GM23338 (cell line): Measurements from ENCODE around the gene MXRA5. TPM values are rescaled to one million over a fixed set of nuclear protein-coding genes. Genes with fewer than 3 reads are reported as not detected.

Source experiments
- ATAC-seq: fragments of 200-7000 bp; cut with Tn5 transposase; 3 replicates; pipeline ENCODE4 v1.9.1; 2020
- DNase-seq: peaks from one replicate; pipeline ENCODE4 v3.0.0-alpha.2; 2015; ENCODE audit warnings: low spot score
- H2AFZ ChIP-seq: fragments of 200-600 bp; sonication (generic); 2 replicates; pipeline ENCODE4 v1.8.0; 2016; ENCODE audit warnings: antibody characterized with exemption, mild to moderate bottlenecking, moderate library complexity
- H3F3A ChIP-seq: fragments of 200-600 bp; sonication (generic); replicated peaks from 2 replicates; pipeline ENCODE4 v1.8.0; 2017; ENCODE audit warnings: antibody characterized with exemption, mixed run types, low read depth
- H3K27ac ChIP-seq: fragments of 200-600 bp; sonication (generic); 2 replicates; pipeline ENCODE4 v1.6.1; 2016; ENCODE audit warnings: low read depth
- H3K27me3 ChIP-seq: fragments of 200-600 bp; sonication (generic); 2 replicates; pipeline ENCODE4 v1.8.0; 2016; ENCODE audit warnings: mild to moderate bottlenecking, mixed run types, moderate library complexity; ENCODE audit not compliant: insufficient read depth
- H3K36me3 ChIP-seq: fragments of 200-600 bp; sonication (generic); 2 replicates; pipeline ENCODE4 v1.8.0; 2016; ENCODE audit warnings: mild to moderate bottlenecking; ENCODE audit not compliant: insufficient read depth
- H3K4me1 ChIP-seq: fragments of 200-600 bp; sonication (generic); 2 replicates; pipeline ENCODE4 v1.8.0; 2016; ENCODE audit warnings: mild to moderate bottlenecking, moderate library complexity; ENCODE audit not compliant: insufficient read depth
- H3K4me2 ChIP-seq: fragments of 200-600 bp; sonication (generic); 2 replicates; pipeline ENCODE4 v1.7.1; 2017; ENCODE audit warnings: mixed run types
- H3K4me3 ChIP-seq: fragments of 200-600 bp; sonication (generic); 2 replicates; pipeline ENCODE4 v1.6.1; 2016; ENCODE audit warnings: mixed run types
- H3K79me2 ChIP-seq: fragments of 200-600 bp; sonication (generic); replicated peaks from 2 replicates; pipeline ENCODE4 v1.8.0; 2017; ENCODE audit warnings: mild to moderate bottlenecking; ENCODE audit not compliant: insufficient read depth
- H3K9me2 ChIP-seq: fragments of 200-600 bp; sonication (generic); 2 replicates; pipeline ENCODE4 v1.8.0; 2017; ENCODE audit not compliant: insufficient read depth
- H4K20me1 ChIP-seq: fragments of 200-600 bp; sonication (generic); replicated peaks from 2 replicates; pipeline ENCODE4 v1.8.0; 2017; ENCODE audit warnings: mild to moderate bottlenecking; ENCODE audit not compliant: insufficient read depth
- H3K27ac Mint-ChIP-seq: 2 replicates; pipeline ENCODE4 v1.8.0; 2020; ENCODE audit warnings: inconsistent platforms, mild to moderate bottlenecking, moderate library complexity, mixed read lengths
- H3K27me3 Mint-ChIP-seq: 3 replicates; pipeline ENCODE4 v1.8.0; 2022; ENCODE audit warnings: low read depth, mild to moderate bottlenecking, moderate library complexity, mixed read lengths, inconsistent platforms; ENCODE audit not compliant: insufficient read depth, poor library complexity
- H3K36me3 Mint-ChIP-seq: 3 replicates; pipeline ENCODE4 v1.8.0; 2021; ENCODE audit warnings: low read depth, mild to moderate bottlenecking, inconsistent platforms, moderate library complexity, mixed read lengths
- H3K4me1 Mint-ChIP-seq: 3 replicates; pipeline ENCODE4 v1.8.0; 2020; ENCODE audit warnings: mild to moderate bottlenecking, inconsistent platforms, mixed read lengths
- H3K4me3 Mint-ChIP-seq: 3 replicates; pipeline ENCODE4 v1.8.0; 2021; ENCODE audit warnings: moderate library complexity, mild to moderate bottlenecking, inconsistent platforms, mixed read lengths
- H3K9me3 Mint-ChIP-seq: 3 replicates; pipeline ENCODE4 v1.8.0; 2020; ENCODE audit warnings: moderate library complexity, mild to moderate bottlenecking, inconsistent platforms, mixed read lengths
- EZH2phosphoT487 ChIP-seq: fragments of 200-600 bp; sonication (generic); IDR thresholded peaks from one replicate; pipeline ENCODE4 v1.8.1; 2018; ENCODE audit warnings: antibody characterized with exemption; ENCODE audit not compliant: unreplicated experiment
- NANOG ChIP-seq: IDR thresholded peaks from 2 replicates; pipeline ENCODE4 v1.6.1; 2016; ENCODE audit warnings: antibody characterized with exemption, borderline replicate concordance
- ZNF331 ChIP-seq: fragments of 250-450 bp; sonication (Bioruptor Pico); IDR thresholded peaks from 2 replicates; pipeline ENCODE4 v1.5.0; 2020; ENCODE audit warnings: low read depth, mild to moderate bottlenecking, moderate library complexity
- polyA plus RNA-seq: library from polyadenylated mRNA; unstranded; fragments of >200 nt; fragmentation: Nextera tagmentation; extraction: Ambion mirVana; gene quantifications from 2 replicates; pipeline ENCODE4 v1.2.1, GENCODE V29; 2016
- total RNA-seq: library from RNA; depleted of rRNA; stranded (reverse); fragments of >200 nt; shearing (Covaris generic); gene quantifications from 2 replicates; pipeline ENCODE4 v1.2.3, GENCODE V29; 2014
- TF ChIP-seq, protein P1 (sequence below): fragments of 250-450 bp; sonication (Bioruptor Pico); IDR thresholded peaks from 2 replicates; pipeline ENCODE4 v1.5.0; 2020; ENCODE audit warnings: mild to moderate bottlenecking, moderate library complexity

The MXRA5 gene
- total and polyA plus RNA-seq, 2 experiments from 2014 or later = 0.45 to 2.6 TPM

DNA sequence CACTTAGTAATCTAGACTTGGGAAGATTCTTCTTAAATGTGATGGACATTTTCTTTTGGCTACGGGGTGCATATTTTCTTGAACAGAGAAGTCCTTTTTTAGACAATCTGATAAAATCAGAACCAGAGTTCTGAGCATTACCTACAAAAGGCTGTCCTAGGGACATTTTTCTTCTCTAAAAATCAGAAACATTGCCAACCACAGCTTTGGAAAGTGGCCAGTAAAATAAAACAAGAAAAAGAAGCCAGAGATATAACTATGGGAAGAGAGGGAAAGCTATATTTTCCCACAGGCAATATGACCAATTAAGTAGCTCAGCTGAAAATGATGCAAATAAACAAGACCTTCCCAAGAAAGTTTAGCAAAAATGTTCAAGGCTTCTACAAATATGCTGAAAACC lies 55.9 kb downstream of the MXRA5 start (continued):
- TF ChIP-seq, protein P1, sequence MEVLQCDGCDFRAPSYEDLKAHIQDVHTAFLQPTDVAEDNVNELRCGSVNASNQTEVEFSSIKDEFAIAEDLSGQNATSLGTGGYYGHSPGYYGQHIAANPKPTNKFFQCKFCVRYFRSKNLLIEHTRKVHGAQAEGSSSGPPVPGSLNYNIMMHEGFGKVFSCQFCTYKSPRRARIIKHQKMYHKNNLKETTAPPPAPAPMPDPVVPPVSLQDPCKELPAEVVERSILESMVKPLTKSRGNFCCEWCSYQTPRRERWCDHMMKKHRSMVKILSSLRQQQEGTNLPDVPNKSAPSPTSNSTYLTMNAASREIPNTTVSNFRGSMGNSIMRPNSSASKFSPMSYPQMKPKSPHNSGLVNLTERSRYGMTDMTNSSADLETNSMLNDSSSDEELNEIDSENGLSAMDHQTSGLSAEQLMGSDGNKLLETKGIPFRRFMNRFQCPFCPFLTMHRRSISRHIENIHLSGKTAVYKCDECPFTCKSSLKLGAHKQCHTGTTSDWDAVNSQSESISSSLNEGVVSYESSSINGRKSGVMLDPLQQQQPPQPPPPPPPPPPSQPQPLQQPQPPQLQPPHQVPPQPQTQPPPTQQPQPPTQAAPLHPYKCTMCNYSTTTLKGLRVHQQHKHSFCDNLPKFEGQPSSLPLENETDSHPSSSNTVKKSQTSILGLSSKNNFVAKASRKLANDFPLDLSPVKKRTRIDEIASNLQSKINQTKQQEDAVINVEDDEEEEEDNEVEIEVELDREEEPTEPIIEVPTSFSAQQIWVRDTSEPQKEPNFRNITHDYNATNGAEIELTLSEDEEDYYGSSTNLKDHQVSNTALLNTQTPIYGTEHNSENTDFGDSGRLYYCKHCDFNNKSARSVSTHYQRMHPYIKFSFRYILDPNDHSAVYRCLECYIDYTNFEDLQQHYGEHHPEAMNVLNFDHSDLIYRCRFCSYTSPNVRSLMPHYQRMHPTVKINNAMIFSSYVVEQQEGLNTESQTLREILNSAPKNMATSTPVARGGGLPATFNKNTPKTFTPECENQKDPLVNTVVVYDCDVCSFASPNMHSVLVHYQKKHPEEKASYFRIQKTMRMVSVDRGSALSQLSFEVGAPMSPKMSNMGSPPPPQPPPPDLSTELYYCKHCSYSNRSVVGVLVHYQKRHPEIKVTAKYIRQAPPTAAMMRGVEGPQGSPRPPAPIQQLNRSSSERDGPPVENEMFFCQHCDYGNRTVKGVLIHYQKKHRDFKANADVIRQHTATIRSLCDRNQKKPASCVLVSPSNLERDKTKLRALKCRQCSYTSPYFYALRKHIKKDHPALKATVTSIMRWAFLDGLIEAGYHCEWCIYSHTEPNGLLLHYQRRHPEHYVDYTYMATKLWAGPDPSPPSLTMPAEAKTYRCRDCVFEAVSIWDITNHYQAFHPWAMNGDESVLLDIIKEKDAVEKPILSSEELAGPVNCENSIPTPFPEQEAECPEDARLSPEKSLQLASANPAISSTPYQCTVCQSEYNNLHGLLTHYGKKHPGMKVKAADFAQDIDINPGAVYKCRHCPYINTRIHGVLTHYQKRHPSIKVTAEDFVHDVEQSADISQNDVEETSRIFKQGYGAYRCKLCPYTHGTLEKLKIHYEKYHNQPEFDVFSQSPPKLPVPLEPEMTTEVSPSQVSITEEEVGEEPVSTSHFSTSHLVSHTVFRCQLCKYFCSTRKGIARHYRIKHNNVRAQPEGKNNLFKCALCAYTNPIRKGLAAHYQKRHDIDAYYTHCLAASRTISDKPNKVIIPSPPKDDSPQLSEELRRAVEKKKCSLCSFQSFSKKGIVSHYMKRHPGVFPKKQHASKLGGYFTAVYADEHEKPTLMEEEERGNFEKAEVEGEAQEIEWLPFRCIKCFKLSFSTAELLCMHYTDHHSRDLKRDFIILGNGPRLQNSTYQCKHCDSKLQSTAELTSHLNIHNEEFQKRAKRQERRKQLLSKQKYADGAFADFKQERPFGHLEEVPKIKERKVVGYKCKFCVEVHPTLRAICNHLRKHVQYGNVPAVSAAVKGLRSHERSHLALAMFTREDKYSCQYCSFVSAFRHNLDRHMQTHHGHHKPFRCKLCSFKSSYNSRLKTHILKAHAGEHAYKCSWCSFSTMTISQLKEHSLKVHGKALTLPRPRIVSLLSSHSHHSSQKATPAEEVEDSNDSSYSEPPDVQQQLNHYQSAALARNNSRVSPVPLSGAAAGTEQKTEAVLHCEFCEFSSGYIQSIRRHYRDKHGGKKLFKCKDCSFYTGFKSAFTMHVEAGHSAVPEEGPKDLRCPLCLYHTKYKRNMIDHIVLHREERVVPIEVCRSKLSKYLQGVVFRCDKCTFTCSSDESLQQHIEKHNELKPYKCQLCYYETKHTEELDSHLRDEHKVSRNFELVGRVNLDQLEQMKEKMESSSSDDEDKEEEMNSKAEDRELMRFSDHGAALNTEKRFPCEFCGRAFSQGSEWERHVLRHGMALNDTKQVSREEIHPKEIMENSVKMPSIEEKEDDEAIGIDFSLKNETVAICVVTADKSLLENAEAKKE (CRISPR knock-in tag) = no peak
- no peak for TF ChIP-seq ZNF331

GRCh38 chrX:3286196-3286945 lies 60.1 kb downstream of the MXRA5 start:
- H3K4me1 Mint-ChIP-seq = no peaks in the 10 kb centered on the region
- no peak overlapping the region for H3K27ac Mint-ChIP-seq
- H3K9me3 Mint-ChIP-seq = no peaks in the 10 kb centered on the region
- H3K79me2 ChIP-seq = no peaks in the 10 kb centered on the region
- no peaks in the 10 kb centered on the region for H3F3A ChIP-seq
- no peak overlapping the region for H3K4me3 ChIP-seq
- no peak overlapping the region for H3K4me3 Mint-ChIP-seq
- H2AFZ ChIP-seq = no peak overlapping the region
- H3K27me3 Mint-ChIP-seq = no peaks in the 10 kb centered on the region
- no peak for DNase-seq
- no peaks in the 10 kb centered on the region for H3K36me3 Mint-ChIP-seq
- H3K4me1 ChIP-seq = no peaks in the 10 kb centered on the region
- no peaks in the 10 kb centered on the region for H4K20me1 ChIP-seq
- no peaks in the 10 kb centered on the region for H3K27me3 ChIP-seq
- H3K4me2 ChIP-seq = no peak overlapping the region
- ATAC-seq = no peak
- no peaks in the 10 kb centered on the region for H3K36me3 ChIP-seq
- no peak for TF ChIP-seq EZH2phosphoT487
- TF ChIP-seq NANOG = no peak
- H3K27ac ChIP-seq = no peak overlapping the region
- no peaks in the 10 kb centered on the region for H3K9me2 ChIP-seq
